Stimulated activated naive CD4-positive, alpha-beta T cell (primary cell): Measurements from ENCODE around the gene GAK.

ENCODE experiments used
- DNase-seq, 6 experiments: peaks; one replicate each; lab custom pipeline; 2025; lab: John Stamatoyannopoulos, UW

GAK gene

DNA sequence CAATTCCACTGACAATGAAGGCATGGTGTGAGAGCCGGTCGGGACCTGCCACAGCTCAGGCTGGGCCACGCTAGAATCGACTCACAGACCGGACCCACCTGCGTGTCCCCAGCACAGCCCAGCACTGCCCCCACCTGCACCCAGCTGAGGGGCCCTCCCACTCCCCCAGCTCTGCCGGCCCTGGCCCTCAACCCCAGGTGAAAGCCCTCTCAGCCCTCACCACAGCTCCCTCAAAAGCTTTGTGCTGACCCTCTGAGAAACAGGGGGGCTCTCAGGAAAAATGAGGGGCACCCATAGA is 25.1 kb downstream of the GAK start:
- DNase-seq: no peak

DNA sequence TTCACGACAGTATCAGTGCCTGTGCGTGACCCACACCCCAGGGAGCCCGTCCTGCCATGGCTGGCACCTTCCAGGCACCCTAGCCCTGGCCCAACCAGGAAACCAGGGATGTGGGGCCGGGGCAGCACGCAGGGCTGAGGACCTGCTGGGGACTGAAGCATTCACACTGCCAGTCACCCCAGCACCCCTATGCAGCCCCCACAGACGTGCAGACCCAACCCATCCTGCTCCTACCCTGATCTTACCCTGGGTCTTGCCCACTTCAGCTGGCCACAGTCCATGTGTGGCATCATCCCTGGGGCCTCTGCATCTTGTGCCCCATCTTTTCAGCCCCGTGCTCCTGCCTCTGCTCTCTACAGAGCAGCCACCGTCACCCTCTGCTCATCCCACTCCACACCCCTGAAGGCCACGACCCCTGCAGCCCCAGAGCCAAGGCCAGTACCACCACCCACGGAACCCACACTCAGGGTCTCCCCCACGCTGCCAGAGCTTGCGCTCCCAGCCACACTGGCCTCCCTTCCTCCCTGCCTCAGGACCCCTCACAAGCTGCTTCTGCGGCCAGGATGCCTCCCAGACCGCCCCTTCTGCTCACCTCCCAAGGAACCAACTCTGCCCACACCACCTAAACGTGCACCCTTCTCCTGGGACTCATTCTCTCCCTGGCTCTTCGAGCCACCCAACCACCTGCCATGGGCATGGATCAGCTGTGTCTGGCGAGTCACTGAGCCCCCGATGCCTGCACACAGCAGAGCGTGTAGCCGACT is 25.6 kb downstream of the GAK start:
- no peak for DNase-seq

DNA sequence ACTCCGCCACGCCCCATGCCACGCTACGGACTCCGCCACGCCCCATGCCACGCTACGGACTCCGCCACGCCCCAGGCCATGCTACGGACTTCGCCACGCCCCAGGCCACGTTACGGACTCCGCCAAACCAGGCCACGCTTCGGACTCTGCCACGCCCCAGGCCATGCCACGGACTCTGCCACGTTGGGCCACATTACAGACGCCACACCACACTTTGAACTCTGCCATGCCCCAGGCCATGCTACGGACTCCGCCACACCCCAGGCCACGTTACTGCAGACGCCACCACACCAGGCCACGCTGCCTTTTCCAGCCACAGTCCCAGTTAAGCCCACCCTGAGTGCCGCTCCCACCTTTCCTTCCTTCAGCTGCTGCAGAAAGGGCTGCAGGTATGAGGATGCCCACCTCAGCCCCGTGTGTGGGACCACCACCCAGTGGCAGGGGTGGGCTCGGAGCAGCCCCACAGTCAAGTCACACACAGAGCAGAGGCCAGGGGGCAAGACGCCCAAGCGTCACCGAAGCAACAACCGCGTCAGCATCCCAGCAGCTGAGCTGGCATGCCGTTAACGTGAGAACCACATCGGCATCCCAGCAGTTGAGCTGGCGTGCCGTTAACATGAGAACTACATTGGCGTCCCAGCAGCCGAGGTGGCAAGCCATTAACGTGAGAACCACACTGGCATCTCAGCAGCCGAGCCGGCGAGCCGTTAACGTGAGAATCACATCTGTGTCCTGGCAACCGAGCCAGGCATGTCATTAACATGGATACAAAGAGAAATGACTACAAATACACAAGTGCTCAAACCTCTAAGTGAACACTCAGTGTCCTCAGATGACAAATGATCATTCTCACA is 26.4 kb downstream of the GAK start:
- no peak for DNase-seq

DNA sequence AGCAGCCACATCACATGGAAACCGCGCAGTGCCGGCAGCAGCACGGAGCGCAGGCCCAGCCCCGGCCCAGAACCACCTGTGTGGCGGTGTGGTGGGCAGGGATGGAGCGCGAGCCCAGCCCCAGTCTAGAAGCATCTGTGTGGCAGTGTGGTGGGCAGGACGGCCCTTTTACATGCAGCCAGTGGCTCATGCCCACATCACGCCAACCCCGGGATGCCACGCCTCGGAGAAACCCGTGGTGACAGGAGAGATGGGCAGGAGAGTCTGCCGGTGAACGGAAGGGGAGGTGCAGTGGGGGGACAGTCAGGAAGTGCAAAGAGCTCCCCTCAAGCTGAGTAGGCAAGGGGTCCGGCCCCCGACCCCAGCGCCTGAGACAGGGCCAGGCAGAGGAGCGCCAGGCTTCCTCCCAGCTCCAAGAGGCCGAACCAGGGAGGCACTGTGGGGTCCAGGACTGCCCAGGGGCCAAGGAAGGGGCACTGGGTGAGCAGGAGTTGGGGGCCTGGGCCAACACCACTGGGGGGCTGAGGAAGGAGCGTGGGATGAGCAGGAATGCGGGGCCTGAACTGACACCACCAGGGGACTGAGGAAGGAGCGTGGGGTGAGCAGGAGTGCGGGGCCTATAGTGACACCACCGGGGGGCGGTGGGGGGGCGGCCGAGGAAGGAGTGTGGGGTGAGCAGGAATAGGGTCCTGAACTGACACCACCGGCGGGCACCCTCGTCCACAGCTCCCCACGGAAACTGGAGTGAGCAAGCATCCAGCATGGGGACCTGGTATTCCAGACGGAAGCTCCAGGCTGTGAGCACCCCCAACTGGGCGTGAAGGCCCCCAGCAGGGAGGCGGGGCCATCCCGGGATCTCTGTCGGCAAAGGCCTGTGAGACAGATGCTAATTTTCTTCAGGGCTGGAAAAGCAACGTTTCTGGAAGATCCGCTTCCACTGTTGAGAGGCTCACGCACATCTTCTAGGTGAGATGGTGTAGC is 28.8 kb downstream of the GAK start:
- no peak for DNase-seq

DNA sequence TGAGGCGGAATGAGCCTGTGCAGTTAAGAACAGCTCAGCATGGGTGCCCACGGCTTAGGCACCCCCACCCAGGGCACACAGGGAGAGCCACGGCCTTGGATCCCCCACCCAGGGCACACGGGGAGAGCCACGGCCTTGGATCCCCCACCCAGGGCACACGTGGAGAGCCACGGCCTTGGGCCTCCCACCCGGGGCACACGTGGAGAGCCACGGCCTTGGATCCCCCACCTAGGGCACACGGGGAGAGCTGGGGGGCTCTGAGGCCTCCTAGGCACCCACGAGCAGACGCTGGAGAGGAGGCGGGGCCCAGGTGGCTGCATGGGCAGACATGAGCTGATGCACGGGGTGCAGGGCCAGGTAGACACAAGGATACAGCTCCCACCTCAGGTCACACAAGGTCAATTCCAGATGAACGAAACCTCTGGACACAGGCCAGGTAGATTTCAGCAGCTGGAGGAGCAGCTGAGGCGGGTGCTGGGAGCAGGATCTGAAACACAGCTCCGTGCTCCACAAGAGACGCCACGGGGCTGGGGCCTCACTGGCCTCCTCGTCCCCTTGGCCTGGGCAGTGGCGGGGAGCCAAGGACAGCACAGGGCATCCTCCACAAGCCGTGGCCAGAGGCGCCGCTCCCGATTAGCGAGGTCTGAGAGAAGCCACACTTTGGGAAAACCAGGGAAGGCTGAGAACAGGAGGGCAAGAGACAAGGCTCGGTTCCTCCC is 30.8 kb downstream of the GAK start:
- DNase-seq: no peak

DNA sequence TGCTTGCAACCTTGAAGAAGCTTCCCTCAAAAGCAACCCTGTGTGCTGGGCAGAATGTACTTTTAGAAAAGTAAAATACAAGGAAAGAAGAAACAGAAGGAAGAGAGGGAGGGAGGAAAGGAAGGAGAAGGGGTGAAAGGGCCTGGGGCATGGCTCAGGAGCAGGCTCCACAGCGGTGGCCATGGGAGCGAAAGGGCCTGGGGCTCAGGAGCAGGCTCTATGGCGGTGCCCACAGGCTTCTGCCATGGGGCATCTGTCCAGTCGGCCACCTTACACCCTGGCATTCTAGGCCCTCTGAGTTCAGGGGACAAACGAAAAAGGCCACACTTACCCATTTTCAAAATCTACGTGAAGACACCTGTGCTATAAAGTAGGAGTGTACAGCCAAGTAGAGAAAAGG is 31.4 kb downstream of the GAK start:
- no peak for DNase-seq

DNA sequence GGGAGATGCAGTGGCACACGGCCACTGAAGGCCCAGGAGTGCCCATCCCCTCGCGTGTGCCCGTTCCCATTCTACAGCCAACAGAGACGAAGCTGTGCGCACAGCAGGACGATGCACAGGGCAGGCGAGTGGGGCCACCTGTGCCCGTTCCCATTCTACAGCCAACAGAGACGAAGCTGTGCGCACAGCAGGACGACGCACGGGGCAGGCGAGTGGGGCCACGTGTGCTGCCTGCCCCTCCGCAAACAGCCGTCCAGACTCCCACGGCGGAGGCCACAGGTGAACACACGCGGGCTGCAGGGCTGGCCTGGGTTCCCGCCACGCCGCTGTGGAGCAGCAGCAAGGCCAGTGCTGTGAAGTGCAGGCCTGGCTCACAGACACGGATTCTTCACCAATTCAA is 32.0 kb downstream of the GAK start:
- no peak for DNase-seq

DNA sequence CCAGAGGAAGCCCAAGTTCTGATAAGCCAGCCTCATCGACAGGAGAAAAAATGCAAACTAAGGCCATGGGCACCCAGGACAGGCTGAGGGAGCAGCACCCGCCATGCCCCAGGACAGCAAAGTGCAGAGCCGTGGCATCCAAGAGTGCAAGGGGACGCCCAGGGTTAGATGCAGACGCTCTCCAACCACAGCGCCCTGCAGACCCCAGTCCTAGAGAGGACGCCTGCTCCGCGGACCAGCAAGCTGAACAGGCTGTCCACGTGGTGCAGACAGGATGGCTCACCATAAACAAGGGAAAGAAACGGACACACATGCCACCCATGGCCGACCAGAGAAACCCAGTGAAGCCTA is 32.6 kb downstream of the GAK start:
- DNase-seq: no peak

DNA sequence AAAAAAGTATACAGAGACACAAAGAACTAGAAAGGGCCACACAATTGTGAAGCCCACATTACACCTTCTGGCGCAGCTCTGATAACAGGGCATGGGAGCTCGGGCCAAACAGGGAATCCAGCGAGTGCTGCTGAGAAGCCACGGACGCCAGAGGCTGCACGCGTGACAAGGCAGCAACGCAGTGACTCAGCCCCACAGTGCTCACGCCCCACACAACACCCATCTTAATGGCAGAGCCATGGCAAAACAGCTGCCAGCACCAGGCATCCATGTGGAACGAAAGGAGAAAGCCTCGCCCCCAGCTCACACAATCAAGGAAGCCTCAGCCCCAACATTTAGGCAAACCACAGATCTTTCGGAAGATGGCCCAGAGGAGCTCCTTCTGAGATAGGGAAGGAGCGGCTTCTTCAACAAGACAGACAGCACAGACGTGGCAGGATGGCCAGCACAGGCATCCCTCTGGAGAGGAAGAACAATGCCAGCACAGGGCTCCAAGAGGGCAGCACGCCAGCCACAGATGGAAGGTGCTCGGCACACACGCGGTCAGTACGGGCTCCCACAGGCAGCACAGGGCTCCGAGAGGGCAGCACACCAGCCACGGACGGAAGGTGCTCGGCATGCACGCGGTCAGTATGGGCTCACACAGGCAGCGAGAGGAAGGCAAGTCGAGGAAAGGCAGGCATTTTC is 33.1 kb downstream of the GAK start:
- DNase-seq: no peak

DNA sequence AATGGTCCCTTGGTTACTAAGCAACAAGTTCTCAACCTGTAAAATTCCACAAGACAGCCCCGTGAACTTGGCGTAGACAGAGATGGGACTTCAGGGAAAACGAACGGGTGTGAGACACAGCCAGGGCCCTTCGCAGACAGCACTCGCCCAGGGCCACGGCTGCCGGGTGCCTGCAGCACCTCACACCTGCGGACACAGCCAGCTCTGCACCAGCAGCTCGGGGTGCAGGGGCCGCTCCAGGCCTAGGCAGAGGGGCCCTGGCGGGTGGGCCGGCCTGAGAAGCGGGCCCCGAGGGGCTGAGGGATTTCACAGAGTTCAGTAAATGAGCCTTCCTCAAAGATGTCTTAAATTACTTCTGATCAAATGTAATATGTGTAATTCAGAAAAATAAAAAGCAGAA is 34.0 kb downstream of the GAK start:
- DNase-seq: no peak

DNA sequence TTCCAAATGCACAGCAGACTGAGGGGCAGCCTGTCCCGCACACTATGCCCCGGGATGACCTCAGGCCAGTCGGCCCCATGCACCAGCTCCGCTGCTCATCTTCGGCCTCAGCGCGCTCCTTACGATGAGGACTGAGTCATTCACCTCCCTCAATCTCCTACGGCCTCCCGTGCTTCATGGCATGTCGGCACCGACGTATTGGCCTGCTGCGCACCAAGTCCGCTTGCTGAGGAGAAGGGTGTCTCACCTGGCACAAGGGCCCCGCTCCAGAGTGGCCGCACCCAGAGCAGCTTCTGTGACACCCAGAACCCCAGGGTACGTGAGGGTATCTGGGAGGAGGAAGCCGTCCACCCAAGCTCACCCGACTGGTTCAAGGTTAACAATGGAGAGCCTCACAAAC is 35.5 kb downstream of the GAK start:
- no peak for DNase-seq

DNA sequence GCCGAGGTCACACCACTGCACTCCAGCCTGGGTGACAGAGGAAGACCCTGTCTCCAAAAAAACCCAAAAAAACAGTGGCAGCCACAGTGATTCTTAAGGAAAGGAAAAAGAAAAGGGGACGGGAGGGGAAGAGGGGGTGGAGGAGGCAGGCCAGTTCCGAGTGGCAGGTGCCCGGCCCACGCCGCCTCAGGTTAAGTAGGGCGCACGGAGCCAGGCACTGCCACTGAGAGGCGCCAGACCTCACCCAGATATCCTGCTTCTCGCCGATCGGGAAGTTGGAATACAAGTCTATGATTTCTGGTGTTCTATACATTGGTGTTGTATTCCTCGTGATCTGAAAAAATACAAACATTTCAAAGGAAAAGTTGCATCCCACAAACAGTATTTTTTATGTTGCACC is 35.9 kb downstream of the GAK start:
- no peak for DNase-seq

DNA sequence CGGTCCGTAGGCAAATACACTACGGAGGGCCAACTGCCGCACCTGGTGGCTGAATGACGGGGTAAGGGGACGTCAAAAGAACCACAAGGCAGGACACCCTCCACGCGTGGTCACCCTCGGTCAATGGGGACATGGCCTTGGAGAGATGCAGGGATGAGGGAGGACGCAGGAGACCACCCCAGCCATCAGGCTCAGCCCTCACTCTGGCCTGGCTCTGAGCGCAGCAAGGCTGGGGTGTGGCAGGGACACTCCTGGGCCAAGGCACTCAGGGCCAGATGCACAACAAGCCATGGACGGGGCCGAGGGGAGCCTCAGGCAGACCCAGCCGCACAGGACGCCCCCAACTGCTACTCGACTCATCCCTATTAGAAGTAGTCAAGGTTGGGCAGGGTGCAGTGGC is 36.5 kb downstream of the GAK start:
- no peak for DNase-seq

DNA sequence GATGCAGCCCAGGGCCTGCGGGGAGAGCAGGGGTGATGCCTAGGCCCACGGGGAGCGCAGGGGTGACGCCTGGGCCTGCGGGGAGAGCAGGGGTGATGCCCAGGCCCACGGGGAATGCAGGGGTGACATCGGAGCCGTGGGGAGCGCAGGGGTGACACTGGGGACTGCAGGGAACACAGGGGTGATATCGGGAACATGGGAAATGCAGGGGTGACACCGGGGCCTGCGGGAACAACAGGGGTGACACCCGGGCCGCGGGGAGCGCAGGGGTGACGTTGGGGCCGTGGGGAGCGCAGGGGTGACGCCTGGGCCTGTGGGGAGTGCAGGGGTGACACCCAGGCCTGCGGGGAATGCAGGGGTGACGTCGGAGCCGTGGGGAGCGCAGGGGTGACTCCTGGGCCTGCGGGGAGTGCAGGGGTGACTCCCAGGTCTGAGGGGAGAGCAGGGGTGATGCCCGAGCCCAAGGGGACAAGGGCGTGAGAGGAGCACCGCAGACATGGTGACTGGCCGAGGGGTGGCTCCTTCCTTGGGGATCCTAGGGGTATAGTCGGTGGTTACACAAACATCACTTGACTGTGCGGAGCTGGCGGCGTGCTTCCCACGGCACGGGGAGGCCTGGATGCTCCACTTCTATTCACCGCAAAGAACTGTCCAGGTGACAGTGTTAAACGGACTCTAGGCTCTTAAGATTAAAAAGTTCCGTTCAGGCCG is 38.0 kb downstream of the GAK start:
- no peak for DNase-seq

DNA sequence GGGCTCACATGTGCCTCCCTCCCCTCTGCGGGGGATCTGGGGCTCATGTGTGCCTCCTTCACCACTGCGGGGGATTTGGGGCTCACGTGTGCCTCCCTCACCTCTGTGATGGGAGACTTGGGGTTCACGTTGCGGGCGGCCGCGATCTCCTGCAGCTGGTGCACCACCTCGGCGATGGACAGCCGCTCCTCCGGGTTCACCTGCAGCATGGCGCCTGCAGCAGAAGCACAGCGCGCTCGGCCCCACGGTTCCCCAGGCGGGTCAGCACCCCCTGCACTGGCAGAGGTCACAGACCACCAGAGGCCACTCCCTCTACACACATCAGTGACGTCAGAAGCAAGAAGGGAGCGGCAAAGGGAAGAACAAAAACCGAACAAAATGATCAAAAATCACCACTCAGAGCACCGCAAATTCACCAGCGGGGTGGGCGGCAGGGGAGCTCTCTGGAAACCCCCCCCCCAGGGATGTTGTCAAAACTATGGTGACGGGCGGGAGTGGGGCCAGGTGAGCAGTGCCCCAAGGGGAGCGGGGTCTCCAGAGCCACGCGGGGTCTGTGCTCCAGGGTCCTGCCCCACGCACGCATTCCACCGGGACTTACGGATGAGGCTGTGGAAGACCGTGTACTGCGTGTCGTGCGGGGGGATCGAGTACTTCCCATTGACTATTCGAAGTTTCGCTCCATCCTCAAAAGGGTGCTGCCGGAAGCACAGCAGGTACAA is 38.7 kb downstream of the GAK start:
- DNase-seq: no peak

DNA sequence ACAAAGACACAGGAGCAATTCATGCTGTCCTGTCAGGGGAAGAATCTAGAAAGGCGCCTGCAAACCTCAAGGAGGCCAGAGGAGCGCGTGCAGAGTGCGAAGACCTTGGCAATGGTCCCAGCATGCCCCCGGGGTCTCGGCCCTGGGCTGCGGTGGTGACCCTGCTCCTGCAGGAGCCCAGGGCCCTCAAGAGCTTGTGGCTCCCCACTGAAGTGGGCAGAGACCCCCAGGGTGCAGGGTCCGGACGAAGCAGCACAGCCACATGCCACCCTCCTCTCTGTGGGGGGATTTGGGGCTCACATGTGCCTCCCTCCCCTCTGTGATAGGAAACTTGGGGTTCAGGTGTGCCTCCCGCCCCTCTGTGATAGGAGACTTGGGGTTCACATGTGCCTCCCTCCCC is 39.3 kb downstream of the GAK start:
- no peak for DNase-seq

DNA sequence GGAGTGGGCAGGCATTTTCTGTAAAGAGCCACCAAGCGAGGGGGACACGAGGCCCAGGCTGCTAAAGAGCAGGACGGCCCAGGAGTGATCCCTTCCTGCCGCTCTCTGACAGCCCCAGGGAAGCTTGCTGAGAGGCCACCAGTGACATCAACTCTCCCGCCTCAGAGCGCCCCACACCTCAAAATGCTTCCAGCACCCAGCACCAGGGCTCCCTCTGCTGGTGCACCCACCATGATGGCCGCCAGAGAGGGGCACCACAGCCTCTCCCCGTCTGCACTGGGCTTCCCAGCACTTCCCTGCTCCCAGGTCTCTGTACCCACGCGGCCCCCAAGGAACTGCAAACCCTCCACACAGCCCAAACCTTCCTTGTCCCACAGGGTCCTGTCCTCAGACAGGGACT is 40.4 kb downstream of the GAK start:
- no peak for DNase-seq

DNA sequence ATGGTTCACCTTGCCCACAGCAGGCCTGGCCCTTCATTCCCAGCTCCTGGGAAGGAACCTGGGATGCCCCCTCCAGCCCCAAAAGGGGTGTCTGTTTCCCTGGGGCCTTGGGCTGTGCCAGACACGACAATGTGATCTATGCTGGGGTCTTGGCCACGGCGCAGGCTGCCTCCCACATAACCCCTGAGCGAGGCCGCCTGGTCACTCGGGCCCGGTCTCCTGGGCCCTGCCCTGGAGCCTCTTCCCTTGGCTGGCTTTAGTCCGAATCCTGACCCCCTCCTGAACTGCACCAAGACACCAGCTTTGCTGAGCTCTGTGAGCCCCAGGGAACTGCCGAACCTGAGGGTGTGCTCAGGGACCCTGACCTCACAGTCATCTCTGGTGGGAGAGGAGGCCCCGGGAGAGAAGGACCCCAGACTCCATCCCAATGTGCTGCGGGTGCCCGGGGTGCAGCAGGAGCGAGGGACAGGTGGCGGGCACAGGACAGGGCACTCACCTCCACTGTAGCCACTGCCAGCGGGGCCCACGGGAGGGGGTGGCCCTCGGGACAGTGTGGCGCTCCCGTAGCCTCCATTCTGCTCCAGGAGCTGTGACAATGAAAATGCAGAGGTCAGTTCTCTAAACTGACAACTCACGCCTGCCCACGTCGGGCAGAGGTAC is 42.0 kb downstream of the GAK start:
- no peak for DNase-seq

DNA sequence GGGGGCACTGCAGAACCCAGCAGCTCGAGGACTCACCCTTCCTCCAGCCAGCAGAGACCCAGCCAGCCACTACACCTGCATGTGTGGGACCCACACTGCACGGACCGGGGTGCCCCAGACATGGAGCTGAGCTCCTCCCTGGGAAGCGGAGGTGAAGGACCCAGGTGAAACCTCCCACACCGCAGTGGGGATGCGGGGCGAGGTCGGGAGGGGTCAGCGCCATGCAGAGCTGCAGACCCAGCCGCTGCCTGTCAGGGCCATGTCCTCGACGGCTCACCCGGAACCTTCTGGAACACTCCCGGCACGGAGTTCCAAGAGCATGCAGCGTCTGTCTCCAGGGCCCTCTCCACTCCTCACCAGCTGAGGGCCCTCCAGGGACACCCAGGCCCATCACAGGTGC is 42.6 kb downstream of the GAK start:
- no peak for DNase-seq

DNA sequence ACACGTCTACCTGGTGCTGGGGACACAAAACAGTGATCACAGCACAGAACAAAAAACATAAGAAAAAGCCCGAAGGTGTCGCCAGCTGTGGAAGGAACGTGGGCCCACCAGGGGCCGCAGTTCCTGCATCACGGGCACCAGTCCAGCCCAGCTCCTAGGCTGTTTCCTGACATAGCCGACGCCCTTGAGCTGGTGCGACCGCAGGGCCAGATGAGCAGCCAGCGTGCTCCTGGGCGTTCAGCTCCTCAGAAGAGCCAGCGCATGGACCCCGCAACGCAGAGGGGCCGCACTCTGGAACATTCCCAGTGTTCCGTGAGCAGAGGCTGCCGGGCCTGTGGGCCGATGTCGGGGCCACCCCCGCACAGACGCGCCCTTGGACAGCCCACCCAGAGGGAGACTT is 44.1 kb downstream of the GAK start:
- no peak for DNase-seq
